Tibial artery (tissue), 4 donors: Measurements from ENCODE around the gene ANKZF1.
"Not testable (repeated sequence)": the region's sequence is repeated elsewhere in the genome, so short reads cannot be mapped to it uniquely, and the experiment has no call there.

Source experiments
- DNase-seq, 2 donors: peaks; one replicate each; pipeline ENCODE4 v3.0.0-alpha.2; 2019
- H3K27ac ChIP-seq, 2 donors: fragments of 200-600 bp; sonication (generic) in 1 of 2; 1 replicate in 1 of 2; 2 replicates in 1 of 2; pipeline ENCODE4 v1.5.1; 2018 to 2019; ENCODE audit warnings: mild to moderate bottlenecking in 1 of 2
- H3K27me3 ChIP-seq, 2 donors: fragments of 200-600 bp; sonication (generic) in 1 of 2; one replicate each; pipeline versions ENCODE4 v1.5.1 to v1.6.0; 2016 to 2019
- H3K36me3 ChIP-seq, 3 donors: fragments of 200-600 bp; sonication (generic) in 2 of 3; one replicate each; pipeline ENCODE4 v1.5.1; 2016 to 2019; ENCODE audit warnings: mild to moderate bottlenecking in 2 of 3
- H3K4me1 ChIP-seq, 4 donors: fragments of 200-600 bp; sonication (generic) in 2 of 4; 1 replicate in 3 of 4; 2 replicates in 1 of 4; pipeline ENCODE4 v1.5.1; 2016 to 2019
- H3K4me3 ChIP-seq, 2 donors: fragments of 200-600 bp; sonication (generic) in 1 of 2; 1 replicate in 1 of 2; 2 replicates in 1 of 2; pipeline ENCODE4 v1.5.1; 2018 to 2019; ENCODE audit warnings: mild to moderate bottlenecking in 2 of 2
- H3K9me3 ChIP-seq, 3 donors: fragments of 200-600 bp; sonication (generic) in 1 of 3; one replicate each; pipeline ENCODE4 v1.5.1; 2016 to 2019
- CTCF ChIP-seq, 2 experiments: fragments of 200-600 bp in 1 of 2; fragments of 450-650 bp in 1 of 2; IDR thresholded peaks; one replicate each; pipeline ENCODE4 v1.5.1; 2017 to 2019; ENCODE audit warnings: antibody characterized with exemption in 2 of 2, mild to moderate bottlenecking in 1 of 2, moderate library complexity in 1 of 2
- intact Hi-C: fragments of 100-400 bp; cut with DNase I; formaldehyde crosslinking; loops from one replicate; pipeline ENCODE4 v1.15.0; 2023; ENCODE audit warnings: low total_unique reads

The ANKZF1 gene

GRCh38 chr2:219252570-219252899, 22.9 kb downstream of the ANKZF1 start:
- DNase-seq, result no peak
- peaks cover 0 to 8% of the 10 kb centered on the region in 2 donors for H3K27me3 ChIP-seq
- peak overlapping the region; percentile 79 to 86 for H3K4me3 ChIP-seq

GRCh38 chr2:219252900-219253752, 23.5 kb downstream of the ANKZF1 start, which contains the start of gene TUBA4B:
TUBA4B (plus strand) TSS chr2:219253243; CDS start chr2:219253408, 165 bp downstream.
- intact Hi-C loops, result no loop called here
- Histone ChIP-seq H3K4me1 (peaks cover 0 to 62% (median 50%) of the 10 kb centered on the region in 4 donors), H3K4me3 (peak within 1 kb of the TSS; percentile 79 to 86), H3K27me3 (peaks cover 0 to 9% of the 10 kb centered on the region in 2 donors), H3K27ac (peak within 1 kb of the TSS; percentile 85 to 92), H3K9me3 (no peaks in the 10 kb centered on the region), H3K36me3 (peaks cover 9 to 25% (median 20%) of the 10 kb centered on the region in 3 donors)
- peak in 1 of 2 donors; percentile 79 for DNase-seq
- no peak for TF ChIP-seq CTCF (IDR thresholded peaks at IDR 0.05)

More at GRCh38 chr2:219252570-219252899, 22.9 kb downstream of the ANKZF1 start:
- intact Hi-C loops, result no loop called here
- H3K36me3 ChIP-seq, result peaks cover 9 to 30% (median 26%) of the 10 kb centered on the region in 3 donors
- H3K4me1 ChIP-seq, result peaks cover 0 to 65% (median 54%) of the 10 kb centered on the region in 4 donors
- no peak for TF ChIP-seq CTCF (IDR thresholded peaks at IDR 0.05)
- no peaks in the 10 kb centered on the region for H3K9me3 ChIP-seq
- peak overlapping the region; percentile 85 to 92 for H3K27ac ChIP-seq

GRCh38 chr2:219253753-219254589, 24.4 kb downstream of the ANKZF1 start, which contains the start of gene TUBA4A:
TUBA4A (minus strand) TSS chr2:219253918; CDS start chr2:219253858, 60 bp downstream.
- DNase-seq, result peak; percentile 85 to 93
- H3K27ac ChIP-seq, result peak within 1 kb of the TSS; percentile 85 to 92
- peaks cover 0 to 53% (median 41%) of the 10 kb centered on the region in 4 donors for H3K4me1 ChIP-seq
- peaks cover 9 to 16% (median 12%) of the 10 kb centered on the region in 3 donors for H3K36me3 ChIP-seq
- peak; percentile 26 for TF ChIP-seq CTCF (IDR thresholded peaks at IDR 0.05)
- H3K9me3 ChIP-seq, result no peaks in the 10 kb centered on the region
- H3K4me3 ChIP-seq, result peak within 1 kb of the TSS; percentile 79 to 86
- intact Hi-C loops, result no loop called here
- H3K27me3 ChIP-seq, result peaks cover 0 to 14% of the 10 kb centered on the region in 2 donors

GRCh38 chr2:219254590-219255201, 25.1 kb downstream of the ANKZF1 start:
- DNase-seq, result no peak
- H3K36me3 ChIP-seq, result peaks cover 9 to 14% (median 11%) of the 10 kb centered on the region in 3 donors
- H3K4me1 ChIP-seq, result peaks cover 0 to 46% (median 34%) of the 10 kb centered on the region in 4 donors
- no peaks in the 10 kb centered on the region for H3K9me3 ChIP-seq
- H3K27me3 ChIP-seq, result peaks cover 0 to 15% of the 10 kb centered on the region in 2 donors
- peak overlapping the region; percentile 85 to 92 for H3K27ac ChIP-seq
- H3K4me3 ChIP-seq, result peak overlapping the region; percentile 79 to 86
- TF ChIP-seq CTCF (IDR thresholded peaks at IDR 0.05), result no peak
- intact Hi-C loops, result no loop called here

GRCh38 chr2:219258942-219259341, 29.3 kb downstream of the ANKZF1 start:
- peaks cover 0 to 26% of the 10 kb centered on the region in 2 donors for H3K27me3 ChIP-seq
- H3K4me1 ChIP-seq, DNase-seq, intact Hi-C loops, H3K36me3 ChIP-seq, H3K4me3 ChIP-seq, H3K9me3 ChIP-seq, H3K27ac ChIP-seq: not testable (repeated sequence)
